ENCODE data around the gene KLHL29.
A peak's percentile ranks its signal among the peaks of the same experiment; 100 is the strongest.

The KLHL29 gene

DNA sequence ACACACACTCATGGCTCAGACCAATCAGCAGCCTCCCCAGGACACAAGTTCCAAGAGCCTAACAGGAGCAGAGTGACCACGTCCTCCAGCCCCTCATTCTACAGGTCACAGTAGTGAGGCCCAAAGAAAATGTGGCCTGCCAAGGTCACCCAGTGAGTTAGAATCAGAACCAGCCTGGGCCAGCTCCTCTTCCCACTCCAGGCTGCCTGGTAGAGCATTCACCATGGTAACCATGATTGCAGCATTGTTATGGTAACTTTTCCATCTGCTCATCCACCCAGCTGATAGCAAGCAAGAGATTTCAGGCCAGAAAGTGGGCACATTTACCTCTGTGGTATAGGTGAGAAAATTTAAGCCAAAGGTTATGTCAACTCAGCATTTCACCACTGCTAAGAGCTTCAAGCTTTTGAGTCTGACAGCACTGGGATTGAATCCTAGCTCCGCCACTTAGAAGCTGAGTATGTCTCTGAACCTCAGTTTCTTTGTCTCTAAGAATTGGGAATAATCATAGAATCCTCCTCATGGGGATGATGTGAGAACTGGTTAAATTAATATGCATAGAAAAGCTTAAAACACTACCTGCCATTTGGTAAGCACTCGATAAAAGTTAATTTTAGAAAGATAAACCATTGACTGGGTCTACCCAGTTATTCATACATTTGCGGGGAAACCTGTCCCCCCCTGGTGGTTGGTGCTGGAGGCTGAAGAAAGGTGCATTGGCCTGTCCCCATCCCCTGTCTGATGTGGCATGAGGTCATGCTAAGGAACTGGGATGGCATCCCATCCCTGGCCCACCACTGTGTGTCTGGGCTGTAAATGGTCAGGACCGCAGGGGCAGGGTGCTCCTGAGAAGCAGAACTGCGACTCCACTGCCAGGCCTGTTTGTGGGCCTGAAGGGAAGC lies 181.5 kb downstream of the KLHL29 start:
- peak in 4 of 56 donors; percentile 13 to 24 (median 22) for DNase-seq

- DNase-seq: no peak
Measured at GRCh38 chr2:23567161-23567756, 182.3 kb downstream of the KLHL29 start.

- no peak for DNase-seq
Measured at GRCh38 chr2:23568211-23568610, 183.2 kb downstream of the KLHL29 start.

DNA sequence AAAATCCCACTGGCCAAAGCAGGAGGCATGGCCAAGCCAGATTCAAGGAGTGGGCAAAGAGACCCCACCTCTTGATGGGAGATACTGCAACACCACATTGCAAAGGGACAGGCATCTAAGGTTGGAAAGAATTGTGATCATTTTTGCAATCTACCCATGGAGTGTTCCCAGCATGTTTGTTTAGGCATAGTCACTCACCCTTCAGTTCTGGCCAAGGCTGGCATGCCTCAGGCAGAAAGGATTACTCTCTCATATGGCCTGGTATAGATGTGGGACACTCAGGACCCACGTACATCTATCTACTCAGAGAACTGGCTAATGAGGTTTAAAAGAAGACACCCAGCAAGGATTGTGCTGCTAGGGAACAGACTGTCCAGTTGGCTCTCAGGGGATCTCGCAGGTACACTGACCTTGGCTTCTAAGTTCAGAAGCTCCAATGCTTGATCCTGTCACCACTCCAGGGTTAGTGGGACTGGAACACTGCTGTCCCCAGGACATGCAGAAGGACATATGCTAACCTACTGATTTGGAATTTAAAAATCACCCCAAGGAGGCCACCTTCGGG lies 183.7 kb downstream of the KLHL29 start:
- no peak for DNase-seq

DNA sequence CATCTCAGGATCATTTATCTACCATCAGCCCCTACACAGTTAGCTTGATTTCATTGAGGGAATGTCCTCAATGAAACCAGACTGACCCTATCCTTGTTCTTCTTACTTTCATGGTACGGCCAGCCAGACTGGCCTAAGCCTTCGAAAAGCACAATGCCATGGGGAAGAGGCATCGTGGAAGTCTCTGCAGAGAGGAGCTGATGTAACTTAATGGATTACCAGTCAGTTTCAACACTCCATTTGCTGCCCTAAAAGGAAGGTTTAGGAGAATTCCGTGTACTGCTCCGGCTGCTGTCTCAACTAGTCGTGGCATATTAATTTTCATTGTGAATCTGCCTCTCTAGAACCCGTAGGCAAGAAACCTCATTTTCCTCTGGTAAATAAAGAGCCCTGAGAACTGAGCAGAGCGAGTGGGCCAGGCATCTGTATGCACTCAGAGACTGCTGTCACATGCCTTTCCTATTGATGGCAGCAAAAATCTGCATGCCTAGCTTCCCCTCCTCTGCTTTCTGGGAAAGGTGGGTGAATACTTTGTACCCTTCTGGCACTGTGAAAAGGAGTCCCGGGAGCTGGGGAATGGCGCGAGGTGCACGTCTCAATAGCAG lies 184.9 kb downstream of the KLHL29 start:
- DNase-seq: no peak

- no peak for DNase-seq
Measured at GRCh38 chr2:23571085-23571484, 186.1 kb downstream of the KLHL29 start.

DNA sequence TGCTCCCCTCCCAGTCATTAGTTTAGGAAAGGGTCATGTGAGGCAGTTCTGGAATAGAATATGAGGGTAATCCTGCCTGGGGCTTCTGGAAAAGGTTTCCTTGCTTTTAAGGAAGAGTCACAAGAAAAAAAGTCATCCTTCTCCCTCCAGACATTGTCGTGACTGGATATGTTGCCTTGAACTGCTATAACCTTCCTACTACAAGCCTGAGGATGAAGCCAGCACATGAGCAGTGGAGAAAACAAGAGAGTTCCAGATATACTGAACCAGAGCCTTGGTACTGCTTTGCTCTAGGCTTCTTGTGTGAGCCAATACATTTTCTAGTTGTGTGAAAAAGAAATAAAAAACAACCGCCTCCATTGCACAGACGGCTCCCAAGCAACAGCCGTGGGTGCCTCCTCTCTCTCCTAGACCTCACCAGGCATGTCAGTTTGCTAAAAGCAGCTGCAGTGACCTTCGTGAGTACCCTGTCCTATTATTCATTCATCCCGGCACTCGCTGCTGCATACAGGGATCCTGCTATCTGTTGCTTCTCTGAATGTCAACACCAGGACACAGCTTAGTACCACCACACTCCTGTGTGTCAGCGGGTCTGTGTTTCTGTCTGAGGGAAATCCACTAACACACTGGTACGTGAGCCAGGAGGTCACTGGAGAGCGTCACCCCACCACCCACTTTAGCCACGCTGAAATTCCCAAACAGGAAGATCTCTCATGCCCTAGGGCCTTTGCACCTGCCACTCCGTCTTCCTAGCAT lies 186.7 kb downstream of the KLHL29 start:
- no peak for DNase-seq

DNA sequence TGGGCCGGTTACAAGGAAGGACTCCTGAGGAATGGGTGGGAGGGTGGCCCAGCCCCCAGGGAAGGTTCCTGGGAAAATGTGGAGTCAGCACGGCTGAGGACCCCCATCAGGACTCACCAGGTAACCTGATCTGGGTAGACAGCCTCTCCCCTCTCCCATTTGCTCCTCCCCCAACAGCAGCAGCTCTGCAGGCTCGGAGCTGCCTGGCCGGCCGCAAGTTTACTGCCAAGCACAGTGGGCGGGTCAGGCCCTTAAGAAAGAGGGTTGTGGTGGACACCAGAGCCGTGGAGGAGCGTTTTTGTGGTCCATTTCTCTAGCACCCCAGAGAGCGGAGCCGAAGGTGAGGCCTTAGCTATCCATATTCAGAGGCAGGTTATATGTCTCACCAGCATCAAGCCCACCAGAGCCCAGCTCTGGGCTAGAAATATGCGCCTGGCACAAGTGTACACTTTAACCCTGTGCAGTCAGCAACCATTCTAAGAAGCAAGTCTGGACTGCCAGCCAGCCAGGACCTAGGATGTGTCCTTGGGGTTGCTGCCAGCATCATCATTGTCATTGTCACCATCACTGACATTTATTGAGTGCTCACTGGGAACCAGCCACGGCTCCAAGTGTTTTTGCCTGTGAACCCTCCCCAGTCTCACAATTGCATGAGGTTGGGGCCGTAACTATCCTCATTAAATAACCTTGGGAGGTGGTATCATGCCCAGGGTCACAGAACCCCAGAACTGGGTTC lies 190.1 kb downstream of the KLHL29 start:
- no peak for DNase-seq

DNA sequence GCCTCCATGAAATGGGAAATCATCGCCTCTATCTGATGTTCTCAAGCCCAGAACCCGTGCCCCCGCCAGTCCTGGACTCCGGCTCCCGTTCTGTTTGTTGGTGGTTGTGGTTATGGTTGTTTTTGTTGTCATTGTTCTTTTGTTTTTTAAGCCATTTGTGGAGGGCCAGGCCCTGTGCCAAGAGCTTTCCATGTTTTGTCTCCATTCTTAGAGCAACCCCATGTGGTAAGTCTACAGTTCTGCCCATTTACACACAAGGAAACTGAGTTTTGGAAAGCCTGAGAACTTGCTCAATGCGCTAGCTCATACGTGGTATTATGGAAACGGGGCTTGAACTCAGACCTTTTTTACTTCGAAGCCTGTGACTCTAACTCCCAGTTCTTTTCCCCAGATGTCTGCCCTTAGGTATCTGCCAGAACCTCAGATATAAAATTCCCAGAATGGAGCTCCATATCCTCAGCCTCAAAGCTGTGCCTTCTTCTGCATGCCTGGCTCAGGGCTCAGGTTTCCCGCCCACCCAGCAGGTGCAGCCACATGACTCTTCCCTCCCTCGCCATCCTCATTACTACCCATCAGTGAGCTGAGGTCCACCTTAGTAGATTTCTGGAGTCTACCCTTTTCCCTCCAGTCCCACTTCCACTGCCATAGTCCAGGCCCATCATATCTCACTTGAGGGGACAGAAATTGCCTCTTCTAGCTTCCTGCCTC lies 194.1 kb downstream of the KLHL29 start:
- DNase-seq: peak in 2 of 56 donors; percentile 13 to 35

GRCh38 chr2:23579674-23580073 lies 194.7 kb downstream of the KLHL29 start:
- DNase-seq: no peak

GRCh38 chr2:23583467-23583866 lies 198.5 kb downstream of the KLHL29 start:
- DNase-seq: no peak

GRCh38 chr2:23584054-23584745 lies 199.2 kb downstream of the KLHL29 start:
- no peak for DNase-seq

DNA sequence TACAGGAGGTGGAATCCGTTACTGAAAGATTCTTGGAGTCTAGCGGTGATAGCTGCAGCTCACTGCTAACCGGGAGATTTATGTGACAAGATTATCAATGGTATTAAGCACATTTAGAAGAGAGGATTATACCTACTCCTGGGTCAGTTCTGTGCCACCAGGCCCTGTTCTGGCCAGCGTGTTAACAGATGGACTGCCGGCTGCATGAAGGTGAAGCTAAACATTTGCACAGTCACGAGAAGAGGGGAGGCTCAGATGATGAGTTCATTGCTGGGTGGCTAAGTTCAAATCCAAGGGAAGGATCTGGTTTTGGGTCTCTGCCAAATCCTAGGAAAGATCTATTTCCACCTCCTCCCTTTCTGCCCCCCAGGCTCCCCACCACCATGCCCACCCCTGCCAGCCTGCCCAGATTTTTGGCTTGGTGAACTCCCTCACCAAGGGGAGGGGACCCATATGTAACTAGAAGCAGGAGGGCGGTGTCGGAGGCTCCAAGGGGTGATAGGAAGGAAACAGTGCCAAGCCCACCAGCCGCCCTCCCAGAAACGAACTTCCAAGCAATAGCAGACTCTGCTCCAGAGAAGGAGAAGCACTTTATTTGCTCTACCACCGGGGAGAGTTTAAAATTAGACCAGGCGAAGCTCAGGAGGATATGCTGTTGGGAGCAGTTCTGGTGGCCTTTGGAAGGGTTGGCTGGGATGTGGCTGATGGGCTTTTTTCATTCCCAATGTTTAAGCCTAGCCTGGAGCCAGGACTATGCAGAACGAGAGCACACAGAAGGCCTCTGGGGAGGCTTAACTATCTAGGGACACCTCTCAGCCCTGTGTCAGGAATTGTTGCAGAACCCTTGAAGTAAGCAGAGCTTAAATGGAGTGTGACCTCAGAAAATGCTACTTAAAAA lies 200.5 kb downstream of the KLHL29 start:
- no peak for DNase-seq

- DNase-seq: no peak
Measured at GRCh38 chr2:23586741-23587306, 201.8 kb downstream of the KLHL29 start.

- no peak for DNase-seq
Measured at GRCh38 chr2:23587341-23587880, 202.4 kb downstream of the KLHL29 start.

GRCh38 chr2:23588106-23588505 lies 203.1 kb downstream of the KLHL29 start:
- DNase-seq: no peak

- no peak for DNase-seq
Measured at GRCh38 chr2:23588508-23589201, 203.7 kb downstream of the KLHL29 start.
